GM19193 (cell line): ENCODE results near the gene MYO5B.

Experiments used
- POLR2A ChIP-seq: IDR thresholded peaks from 4 replicates; pipeline ENCODE4 v1.6.1; 2011; ENCODE audit not compliant: insufficient read depth, insufficient read length; ENCODE audit errors: extremely low read depth

MYO5B gene

GRCh38 chr18:50107468-50107977 lies 87.4 kb downstream of the MYO5B start:
- no peak for TF ChIP-seq POLR2A

- no peak for TF ChIP-seq POLR2A
Measured at GRCh38 chr18:50105027-50105426, 89.9 kb downstream of the MYO5B start.

GRCh38 chr18:50104421-50104820 lies 90.5 kb downstream of the MYO5B start:
- no peak for TF ChIP-seq POLR2A

GRCh38 chr18:50099725-50100407 lies 95.1 kb downstream of the MYO5B start:
- no peak for TF ChIP-seq POLR2A

- TF ChIP-seq POLR2A: no peak
Measured at GRCh38 chr18:50097702-50098101, 97.2 kb downstream of the MYO5B start.

GRCh38 chr18:50096766-50097435 lies 98.0 kb downstream of the MYO5B start:
- TF ChIP-seq POLR2A: no peak

GRCh38 chr18:50094221-50094773 lies 100.7 kb downstream of the MYO5B start:
- TF ChIP-seq POLR2A: no peak

- no peak for TF ChIP-seq POLR2A
Measured at GRCh38 chr18:50093366-50094064, 101.4 kb downstream of the MYO5B start.

GRCh38 chr18:50092245-50092805 lies 102.6 kb downstream of the MYO5B start:
- no peak for TF ChIP-seq POLR2A

- no peak for TF ChIP-seq POLR2A
Measured at GRCh38 chr18:50091509-50092244, 103.3 kb downstream of the MYO5B start.

- TF ChIP-seq POLR2A: no peak
Measured at GRCh38 chr18:50090370-50091312, 104.3 kb downstream of the MYO5B start.

- TF ChIP-seq POLR2A: no peak
Measured at GRCh38 chr18:50089702-50090101, 105.2 kb downstream of the MYO5B start.

GRCh38 chr18:50083708-50084107 lies 111.2 kb downstream of the MYO5B start:
- no peak for TF ChIP-seq POLR2A

- no peak for TF ChIP-seq POLR2A
Measured at GRCh38 chr18:50080932-50081560, 113.9 kb downstream of the MYO5B start.

- TF ChIP-seq POLR2A: no peak
Measured at GRCh38 chr18:50080316-50080715, 114.6 kb downstream of the MYO5B start.
